ELR (cell line): Measurements from ENCODE around the gene TGM6.
A peak's percentile ranks its signal among the peaks of the same experiment; 100 is the strongest.

Source experiments
- DNase-seq: peaks from one replicate; pipeline ENCODE4 v3.0.0-alpha.2; 2015; ENCODE audit warnings: low read depth

The TGM6 gene

GRCh38 chr20:2380601-2381000 lies at the start of gene TGM6:
TSS of gene TGM6 (plus strand) at chr20:2380901. CDS start at chr20:2380969, 68 bp downstream.
- no peak for DNase-seq

GRCh38 chr20:2331106-2331505 lies 49.6 kb upstream of the TGM6 start:
- DNase-seq, result no peak

DNA sequence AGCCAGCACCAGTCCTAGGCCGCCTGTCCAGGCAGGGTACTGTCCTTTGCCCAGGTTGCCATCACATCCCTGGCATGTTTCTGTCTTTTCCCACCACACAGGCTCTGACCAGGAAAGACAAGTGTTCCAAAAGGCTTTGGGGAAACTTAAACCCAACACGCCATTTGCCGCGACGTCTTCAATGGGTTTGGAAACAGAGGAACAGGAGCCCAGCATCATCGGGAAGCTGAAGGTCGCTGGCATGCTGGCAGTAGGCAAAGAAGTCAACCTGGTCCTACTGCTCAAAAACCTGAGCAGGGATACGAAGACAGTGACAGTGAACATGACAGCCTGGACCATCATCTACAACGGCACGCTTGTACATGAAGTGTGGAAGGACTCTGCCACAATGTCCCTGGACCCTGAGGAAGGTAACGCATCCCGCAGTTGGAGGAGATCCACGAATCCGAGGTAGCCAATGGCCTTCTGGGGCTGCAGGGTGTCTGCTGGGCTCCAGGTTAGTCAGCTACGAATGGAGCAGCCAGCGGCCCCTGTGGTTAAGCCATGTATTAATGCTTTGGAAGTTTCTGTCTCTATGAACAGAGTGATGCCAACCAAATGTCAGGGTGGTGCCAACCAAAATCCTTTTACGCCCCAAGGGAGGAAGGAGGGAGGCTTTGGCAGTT lies 48.7 kb upstream of the TGM6 start:
- DNase-seq, result no peak

- DNase-seq, result no peak
These were observed 48.0 kb upstream of the TGM6 start for GRCh38 chr20:2332711-2333110.

DNA sequence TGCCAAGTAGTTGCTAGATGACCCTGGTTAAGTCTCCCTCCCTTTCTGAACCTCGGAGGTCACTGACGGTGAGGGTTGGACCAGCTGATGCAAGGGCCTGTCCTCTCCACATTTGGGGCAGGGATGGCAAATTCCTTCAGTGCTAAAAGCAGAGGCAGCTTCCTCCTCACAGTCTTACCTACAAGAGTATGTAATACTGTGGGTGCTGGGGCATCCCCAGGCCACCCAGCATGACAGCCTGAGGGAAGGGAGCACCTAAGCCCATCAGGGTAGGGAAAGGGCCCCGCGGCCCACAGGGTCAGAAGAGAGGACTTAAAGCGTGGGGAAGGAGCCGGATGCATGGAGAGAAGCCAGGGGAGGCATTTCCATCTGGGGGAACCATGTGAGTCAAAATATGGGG lies 46.9 kb upstream of the TGM6 start:
- DNase-seq, result no peak

GRCh38 chr20:2335096-2335870 lies 45.4 kb upstream of the TGM6 start:
- DNase-seq, result no peak

DNA sequence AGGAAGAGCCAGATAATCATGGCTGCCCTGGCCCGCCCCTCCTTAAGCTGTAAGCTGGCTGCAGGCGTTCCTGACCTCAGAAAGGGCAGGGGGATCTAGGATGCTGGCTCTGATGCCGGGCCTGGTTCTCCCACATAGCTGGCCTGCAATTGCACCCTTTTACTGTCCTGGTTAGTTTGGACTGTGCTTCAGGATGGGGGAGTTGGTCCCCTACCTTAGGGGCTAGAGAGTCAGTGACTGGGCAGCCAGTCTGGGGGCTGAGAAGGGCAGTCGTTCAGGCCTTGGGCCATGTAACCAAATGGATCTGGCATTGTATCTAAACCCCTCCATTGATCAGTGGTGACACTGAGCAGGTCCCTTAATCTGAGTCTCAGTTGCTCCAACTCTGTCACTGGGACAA lies 44.2 kb upstream of the TGM6 start:
- DNase-seq, result no peak

- DNase-seq, result no peak
These were observed 43.6 kb upstream of the TGM6 start for GRCh38 chr20:2337142-2337541.

DNA sequence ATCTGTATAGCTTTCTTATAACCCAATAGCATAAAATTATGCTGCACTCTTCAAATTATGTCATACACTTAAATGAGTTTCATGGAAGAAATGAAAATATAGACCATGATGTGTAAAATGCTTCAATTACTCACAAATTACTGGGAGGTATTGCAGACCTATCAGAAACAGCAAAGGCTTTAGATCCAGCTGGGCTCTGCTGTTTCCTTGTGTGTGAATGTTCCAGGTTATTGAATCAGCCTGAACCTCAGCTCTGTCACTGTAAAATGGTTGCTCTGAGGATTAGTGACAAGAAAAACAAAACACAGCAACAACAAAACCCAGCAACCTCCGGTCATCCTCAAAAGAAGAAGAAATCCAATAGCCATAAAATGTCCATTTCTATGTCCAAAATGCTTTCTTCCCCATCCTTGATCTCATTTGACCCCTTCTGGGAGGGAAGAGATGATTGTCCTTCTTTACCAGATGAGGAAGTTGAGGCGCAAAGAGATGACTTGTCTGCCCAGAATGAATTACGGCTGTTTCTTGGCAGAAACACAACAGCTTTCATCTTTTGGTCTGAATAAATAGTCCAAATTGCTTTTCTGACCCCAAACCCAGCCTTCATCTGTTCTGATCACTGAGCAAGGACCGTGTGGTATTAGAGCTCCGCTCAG lies 42.2 kb upstream of the TGM6 start:
- no peak for DNase-seq

DNA sequence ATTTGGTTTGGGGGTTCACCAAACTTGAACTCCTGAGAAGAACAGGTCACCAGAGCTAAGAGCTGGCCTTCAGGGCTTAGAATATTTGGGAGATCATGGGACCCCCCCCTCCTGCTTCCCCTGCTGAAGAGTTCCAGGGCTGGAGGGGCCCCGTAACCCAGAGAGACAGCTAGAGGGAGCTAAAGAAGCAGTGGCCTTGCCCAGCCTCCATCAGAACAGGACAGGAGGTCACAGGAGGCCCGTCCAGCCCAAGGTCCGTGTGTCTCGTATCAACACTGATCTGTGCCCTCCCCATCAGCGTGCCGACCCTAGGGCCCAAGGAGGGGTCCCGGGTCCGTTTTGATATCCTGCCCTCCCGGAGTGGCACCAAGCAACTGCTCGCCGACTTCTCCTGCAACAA lies 40.6 kb upstream of the TGM6 start:
- DNase-seq, result no peak

DNA sequence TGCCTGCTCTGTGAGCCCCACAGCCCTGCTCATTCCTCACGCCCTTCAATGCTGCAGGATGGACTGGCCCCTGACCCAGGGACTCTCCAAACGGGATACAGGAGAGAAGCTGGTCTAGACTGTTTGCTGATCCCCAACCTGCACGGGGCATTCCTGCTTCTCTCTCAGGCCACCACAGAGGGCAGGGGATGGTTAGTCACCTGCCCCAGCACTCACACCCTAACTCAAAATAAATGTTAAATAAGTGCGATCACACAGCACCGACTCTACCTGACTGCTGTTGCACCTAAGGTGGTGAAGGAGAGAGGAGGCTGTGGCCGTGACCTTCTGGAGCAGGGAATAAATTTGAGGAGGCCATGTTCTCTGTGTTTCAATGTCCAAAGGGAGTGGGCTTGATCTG lies 39.9 kb upstream of the TGM6 start:
- DNase-seq, result no peak

DNA sequence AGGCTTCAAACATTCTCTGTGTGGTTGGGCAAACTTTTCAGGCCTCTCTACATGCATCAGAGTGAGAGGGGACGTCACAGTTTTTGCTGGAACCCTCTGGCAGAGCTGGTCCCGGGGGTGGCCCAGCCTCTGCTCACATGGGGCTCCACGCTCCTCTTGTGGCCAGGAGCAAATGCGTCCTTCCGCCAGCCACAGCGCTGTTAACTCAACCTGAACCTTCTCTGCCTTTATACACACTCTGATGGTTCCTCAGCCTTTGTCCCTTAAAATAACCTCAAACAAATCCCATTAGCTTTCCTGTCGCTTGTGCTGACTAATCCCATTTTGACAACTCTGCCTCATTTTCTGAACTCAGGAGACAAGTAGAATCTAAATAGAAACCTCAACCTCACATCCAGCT lies 39.4 kb upstream of the TGM6 start:
- DNase-seq, result no peak

DNA sequence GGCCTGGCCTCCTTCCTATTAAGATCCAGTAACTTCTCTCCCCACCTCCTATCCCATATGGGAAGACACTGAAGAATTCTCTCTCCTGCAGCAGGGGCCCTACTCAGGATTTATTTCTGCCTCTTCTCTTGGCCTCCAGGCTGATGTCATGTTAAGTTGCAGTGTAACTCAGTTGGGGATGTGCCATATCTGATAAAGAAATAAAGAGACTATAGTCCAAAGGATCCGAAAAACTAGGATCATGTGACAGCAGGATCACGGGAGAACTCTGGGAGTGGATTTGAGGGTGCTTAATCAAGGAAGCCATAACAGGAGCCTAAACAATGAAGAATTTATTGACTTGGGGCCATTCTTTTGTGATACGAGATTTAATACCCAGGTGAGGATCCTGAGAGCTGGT lies 38.5 kb upstream of the TGM6 start:
- DNase-seq, result no peak

DNA sequence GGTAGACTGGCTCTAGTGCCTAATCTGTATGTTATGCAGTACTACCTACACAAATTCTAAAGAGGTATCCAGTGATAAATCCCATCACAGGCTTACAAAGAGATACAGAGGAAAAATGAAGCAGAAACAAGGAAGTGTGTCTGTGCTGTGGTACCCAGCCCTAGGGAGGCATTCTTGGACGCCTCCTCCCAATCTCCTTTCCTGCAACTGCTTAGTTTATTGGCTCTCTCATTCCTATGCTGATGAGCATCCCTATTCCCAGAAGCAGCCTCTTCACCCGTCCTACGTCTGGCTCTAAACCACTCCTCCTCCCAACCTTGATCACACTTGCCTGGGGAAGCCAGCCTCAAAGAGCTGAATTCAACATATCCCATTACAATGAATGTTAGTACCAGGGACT lies 34.5 kb upstream of the TGM6 start:
- DNase-seq, result no peak

- no peak for DNase-seq
These were observed 32.4 kb upstream of the TGM6 start for GRCh38 chr20:2348336-2348735.

- DNase-seq, result peak; percentile 63
These were observed 30.9 kb upstream of the TGM6 start for GRCh38 chr20:2349801-2350200.

DNA sequence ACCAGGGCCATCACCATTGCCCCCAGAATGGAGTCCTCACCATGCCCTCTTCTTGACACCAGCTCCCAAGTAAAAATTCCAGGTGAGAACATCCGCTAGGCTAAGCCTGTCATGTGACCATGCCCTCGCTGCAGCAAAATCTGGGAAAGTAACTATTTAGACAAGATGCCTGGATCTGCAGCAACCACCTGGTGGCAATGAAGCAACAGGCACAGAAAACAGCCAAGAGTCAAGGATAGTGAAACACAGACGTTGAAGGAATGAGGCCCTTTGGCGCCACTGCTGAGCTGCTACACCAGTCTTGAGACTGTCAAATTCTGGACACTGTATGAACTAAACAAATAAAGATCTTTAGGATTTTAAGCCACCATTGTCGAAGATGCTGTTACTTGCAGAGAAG lies 30.1 kb upstream of the TGM6 start:
- no peak for DNase-seq

- DNase-seq, result no peak
These were observed 27.5 kb upstream of the TGM6 start for GRCh38 chr20:2353231-2353630.

- DNase-seq, result no peak
These were observed 23.6 kb upstream of the TGM6 start for GRCh38 chr20:2357114-2357513.

DNA sequence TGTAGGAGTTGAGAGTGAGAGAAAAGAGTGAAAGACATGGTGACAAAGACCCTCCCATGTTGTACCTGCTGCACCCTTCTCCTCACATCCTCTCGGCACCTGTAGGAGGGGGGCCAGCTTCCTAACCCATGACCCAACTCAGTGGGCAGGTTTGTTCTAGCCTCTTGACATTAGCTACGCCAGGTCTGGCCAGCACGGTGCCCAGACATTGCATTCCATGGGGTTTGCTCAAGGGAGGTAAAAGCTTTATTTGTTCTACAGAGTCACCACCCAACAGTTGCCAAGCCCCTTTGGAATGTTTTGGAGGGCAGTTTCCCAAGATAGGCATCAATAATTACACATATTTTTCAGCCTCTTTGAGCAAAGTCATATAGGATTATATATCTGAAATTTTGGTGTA lies 22.7 kb upstream of the TGM6 start:
- no peak for DNase-seq

- no peak for DNase-seq
These were observed 19.6 kb upstream of the TGM6 start for GRCh38 chr20:2361035-2361593.

DNA sequence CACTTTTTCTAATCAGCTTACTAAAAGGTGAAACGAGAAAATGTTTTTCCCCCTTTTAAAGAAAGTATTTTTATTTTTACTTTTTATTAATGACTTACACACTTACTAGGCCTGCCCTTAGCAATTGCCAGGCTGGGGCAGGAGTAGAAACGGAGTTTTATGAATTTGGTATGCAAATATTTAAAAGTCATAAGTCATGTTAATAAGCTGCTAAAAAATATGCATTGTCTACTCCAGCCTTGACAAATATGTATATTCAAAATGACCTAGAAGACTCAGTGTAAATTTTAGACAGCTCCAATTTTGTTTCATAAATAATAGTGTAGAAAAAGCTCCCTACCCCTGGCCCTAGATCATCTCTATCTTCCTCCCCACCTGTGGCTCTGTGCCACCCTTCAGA lies 17.5 kb upstream of the TGM6 start:
- no peak for DNase-seq

- DNase-seq, result no peak
These were observed 17.1 kb upstream of the TGM6 start for GRCh38 chr20:2363587-2363986.
